Measurements from ENCODE around the gene MARCHF3.

MARCHF3 gene

DNA sequence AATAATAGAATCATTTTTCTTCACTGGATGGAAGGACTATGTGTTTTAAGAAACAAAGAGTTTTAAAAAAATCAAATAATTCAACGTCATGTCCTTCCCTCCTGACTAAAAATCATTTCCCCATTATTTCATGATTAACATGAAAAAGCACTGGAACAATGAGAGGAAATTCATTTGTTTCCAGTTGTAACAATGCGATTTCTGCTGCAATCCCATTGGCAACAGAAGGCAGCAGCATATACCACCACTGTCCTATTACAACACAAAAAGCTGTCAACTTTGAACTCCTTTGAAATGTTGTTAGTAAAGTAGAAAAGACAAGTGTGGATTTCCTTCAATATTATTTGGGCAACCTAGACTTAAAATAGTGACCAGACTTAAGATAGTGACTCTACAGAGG lies 39.9 kb upstream of the MARCHF3 start:
- TF ChIP-seq, protein P1, sequence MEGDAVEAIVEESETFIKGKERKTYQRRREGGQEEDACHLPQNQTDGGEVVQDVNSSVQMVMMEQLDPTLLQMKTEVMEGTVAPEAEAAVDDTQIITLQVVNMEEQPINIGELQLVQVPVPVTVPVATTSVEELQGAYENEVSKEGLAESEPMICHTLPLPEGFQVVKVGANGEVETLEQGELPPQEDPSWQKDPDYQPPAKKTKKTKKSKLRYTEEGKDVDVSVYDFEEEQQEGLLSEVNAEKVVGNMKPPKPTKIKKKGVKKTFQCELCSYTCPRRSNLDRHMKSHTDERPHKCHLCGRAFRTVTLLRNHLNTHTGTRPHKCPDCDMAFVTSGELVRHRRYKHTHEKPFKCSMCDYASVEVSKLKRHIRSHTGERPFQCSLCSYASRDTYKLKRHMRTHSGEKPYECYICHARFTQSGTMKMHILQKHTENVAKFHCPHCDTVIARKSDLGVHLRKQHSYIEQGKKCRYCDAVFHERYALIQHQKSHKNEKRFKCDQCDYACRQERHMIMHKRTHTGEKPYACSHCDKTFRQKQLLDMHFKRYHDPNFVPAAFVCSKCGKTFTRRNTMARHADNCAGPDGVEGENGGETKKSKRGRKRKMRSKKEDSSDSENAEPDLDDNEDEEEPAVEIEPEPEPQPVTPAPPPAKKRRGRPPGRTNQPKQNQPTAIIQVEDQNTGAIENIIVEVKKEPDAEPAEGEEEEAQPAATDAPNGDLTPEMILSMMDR (IDR thresholded peaks at IDR 0.05; ENCODE audit: borderline replicate concordance, insufficient read depth, low read depth, low read length): no peak
- no peak overlapping the region for H3K4me3 ChIP-seq (ENCODE audit: low read depth, low read length)

DNA sequence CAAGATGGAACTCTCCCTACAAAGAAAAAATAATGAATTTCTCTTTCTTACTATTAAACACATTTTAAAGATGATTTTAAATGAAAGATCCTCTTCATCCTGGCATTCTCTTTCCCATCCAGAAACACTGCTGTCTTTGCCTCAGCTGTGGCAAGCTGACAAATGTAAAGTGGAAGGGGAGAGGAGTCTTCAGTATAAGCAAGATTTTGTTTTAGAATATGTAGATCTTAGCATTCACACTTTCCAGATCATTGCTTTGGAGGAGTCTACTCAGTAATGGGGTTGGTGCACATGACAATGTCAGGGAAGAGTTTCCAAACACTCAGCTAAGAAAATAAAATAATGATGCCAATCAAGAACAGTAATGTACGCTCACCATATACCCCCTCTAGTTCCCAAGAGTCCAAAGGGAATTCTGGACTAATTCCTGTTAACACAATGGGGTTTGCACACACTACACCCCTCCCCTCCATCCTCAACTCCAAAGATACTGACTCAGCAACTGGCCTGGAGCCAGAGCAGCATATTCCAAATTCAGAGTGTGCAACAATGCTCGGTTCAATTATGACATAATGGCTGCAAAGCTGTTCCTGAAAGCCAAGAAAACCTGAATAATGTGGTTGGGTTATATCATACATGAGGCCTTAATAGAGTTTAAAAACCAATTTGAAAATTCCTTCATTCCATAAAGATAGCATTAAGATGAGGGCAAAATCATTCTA lies 38.3 kb upstream of the MARCHF3 start:
- no peak overlapping the region for H3K4me3 ChIP-seq (ENCODE audit: low read depth, low read length)
- TF ChIP-seq, protein P1 (IDR thresholded peaks at IDR 0.05; ENCODE audit: borderline replicate concordance, insufficient read depth, low read depth, low read length): no peak

DNA sequence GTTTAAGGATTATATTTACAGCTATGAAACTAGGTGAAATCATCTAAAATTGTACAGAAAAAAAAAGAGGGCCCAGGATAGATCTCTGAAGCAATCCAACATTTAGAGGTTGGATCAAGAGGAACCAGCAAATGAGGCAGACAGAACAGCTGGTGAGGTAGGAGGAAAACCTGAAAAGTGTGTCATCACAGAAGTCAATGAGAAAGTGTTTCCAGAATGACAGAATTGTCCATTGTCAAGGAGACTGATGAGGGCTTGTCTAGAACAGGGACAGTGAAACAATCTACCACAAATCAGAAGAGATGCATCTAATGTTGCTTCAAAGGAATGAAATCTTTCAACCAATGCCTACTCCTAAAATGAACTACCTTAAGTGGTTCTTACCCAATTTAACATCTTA lies 36.4 kb upstream of the MARCHF3 start:
- no peak overlapping the region for H3K4me3 ChIP-seq (ENCODE audit: low read depth, low read length)
- TF ChIP-seq, protein P1 (IDR thresholded peaks at IDR 0.05; ENCODE audit: borderline replicate concordance, insufficient read depth, low read depth, low read length): no peak

GRCh38 chr5:127064253-127064840 lies 34.0 kb upstream of the MARCHF3 start:
- TF ChIP-seq, protein P1 (IDR thresholded peaks at IDR 0.05; ENCODE audit: borderline replicate concordance, insufficient read depth, low read depth, low read length): no peak

DNA sequence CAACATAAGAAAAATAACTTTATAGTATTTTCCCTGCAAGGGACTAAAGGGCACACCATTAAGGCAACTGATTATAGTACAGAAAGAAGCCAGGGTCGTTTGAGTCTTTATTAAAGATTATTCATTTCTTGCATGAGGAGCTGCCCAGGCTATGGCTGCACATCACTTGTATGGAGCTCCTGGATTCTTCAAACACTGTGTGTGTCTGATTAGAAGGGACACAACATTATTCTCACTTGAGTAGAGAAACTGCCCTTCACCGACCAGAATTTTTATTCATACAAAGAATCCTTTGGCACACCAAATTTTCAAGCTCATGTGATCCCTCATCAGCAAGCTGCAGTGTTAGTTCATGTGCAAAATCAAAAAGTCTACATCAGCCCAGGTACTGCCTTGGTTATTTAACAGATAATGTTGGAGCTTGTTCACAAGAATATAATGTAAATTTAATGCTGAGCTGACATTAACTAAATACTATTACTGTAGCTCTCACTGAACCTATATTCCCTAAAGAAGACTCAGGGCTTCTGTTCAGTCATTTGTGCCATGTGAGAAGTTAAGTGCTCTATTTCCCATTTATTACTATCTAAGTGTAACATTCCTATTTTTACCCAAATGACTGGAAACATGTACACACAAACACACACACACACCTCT lies 33.0 kb upstream of the MARCHF3 start:
- no peak overlapping the region for H3K4me3 ChIP-seq (ENCODE audit: low read depth, low read length)

More at GRCh38 chr5:127064253-127064840, 34.0 kb upstream of the MARCHF3 start:
- no peak overlapping the region for H3K4me3 ChIP-seq (ENCODE audit: low read depth, low read length)

GRCh38 chr5:127061956-127062355 lies 31.6 kb upstream of the MARCHF3 start:
- TF ChIP-seq, protein P1 (IDR thresholded peaks at IDR 0.05; ENCODE audit: borderline replicate concordance, insufficient read depth, low read depth, low read length): no peak
- no peak overlapping the region for H3K4me3 ChIP-seq (ENCODE audit: low read depth, low read length)

More for the DNA sequence above, 33.0 kb upstream of the MARCHF3 start:
- TF ChIP-seq, protein P1 (IDR thresholded peaks at IDR 0.05; ENCODE audit: borderline replicate concordance, insufficient read depth, low read depth, low read length): no peak

Data from GM12875 (cell line).